ENCODE data around the gene GTF2E1. TPM values are rescaled to one million over a fixed set of nuclear protein-coding genes. Genes with fewer than 3 reads are reported as not detected.

Gene GTF2E1
- total and polyA plus RNA-seq, 10 of the 15 experiments (the other 5 are each of a cell fraction or from before 2014, with no cell fraction given), result 9.2 to 24.9 (median 16.2) TPM

DNA sequence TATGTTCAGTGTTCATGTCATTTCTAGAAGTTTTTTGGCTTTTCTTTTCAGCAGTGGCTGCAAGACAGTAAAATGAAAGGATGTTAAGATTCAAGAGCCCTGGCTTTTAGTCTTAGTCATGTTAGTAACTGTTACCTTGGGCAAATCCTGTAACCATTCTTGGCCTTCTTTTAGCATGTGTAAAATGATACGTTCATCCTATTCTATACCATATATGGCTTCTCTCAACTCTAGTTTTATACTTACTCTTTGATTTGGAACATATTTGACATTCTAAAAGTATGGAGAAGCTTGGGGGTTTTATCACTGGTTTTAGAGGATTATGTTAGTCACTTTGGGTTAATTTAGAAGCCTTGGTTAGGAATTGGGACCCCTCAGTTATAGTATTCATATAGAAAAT is 20.1 kb downstream of the GTF2E1 start:
- Histone ChIP-seq H3K36me3 (ENCODE audit: control insufficient read depth in 2 of 2, insufficient read depth in 2 of 2, low read length in 1 of 2) (no peaks in the 10 kb centered on the region), H3K79me2 (ENCODE audit: control insufficient read depth, insufficient read depth, low read length) (peaks cover 46% of the 10 kb centered on the region), H3K27ac (ENCODE audit: control insufficient read depth, insufficient read depth) (peak overlapping the region; percentile 15; the same call in 1 of the 2 replicates), H3K4me1 (ENCODE audit: control insufficient read depth, insufficient read depth, low read length) (peaks cover 18% of the 10 kb centered on the region), H3K27me3 (replicated peaks in 1 of 2; ENCODE audit: control insufficient read depth in 2 of 2, insufficient read depth in 2 of 2, low read length in 1 of 2) (no peaks in the 10 kb centered on the region), H4K20me1 (ENCODE audit: control insufficient read depth, insufficient read depth) (no peaks in the 10 kb centered on the region), H2AFZ (ENCODE audit: control insufficient read depth, low read depth, low read length) (no peak overlapping the region), H3K4me3 (no peak overlapping the region), H3K4me2 (ENCODE audit: control insufficient read depth, insufficient read depth) (peak overlapping the region; percentile 9; the same call in 1 of the 2 replicates), H3K9me3 (replicated peaks; ENCODE audit: control insufficient read depth, insufficient read depth, low read length) (no peaks in the 10 kb centered on the region; the same call in 1 of the 3 replicates), H3K9ac (ENCODE audit: control insufficient read depth, insufficient read depth, low read length) (no peak overlapping the region)
- FAIRE-seq, result no peak
- in situ Hi-C loops (cut with MboI) (no loop called here), intact Hi-C loops (cut with micrococcal nuclease; ENCODE audit: unreplicated experiment) (loop anchor here (2.0 kb wide), 1 partner anchor 20 kb away; the partner anchor contains the start of genes GTF2E1 and RABL3)
- TF ChIP-seq SIN3A (IDR thresholded peaks at IDR 0.05; ENCODE audit: low read depth, low read length), result no peak
- no TSS peak for BruUV-seq (replicated peaks)
- CTCF ChIA-PET, result interaction anchor here (0.9 to 3.0 kb wide), 6 partner anchors 9 to 195 kb away, joined by 3 to 14 read pairs (median 3); no protein-coding TSS in a partner anchor
- 52% methylated on average over 1 of the region's 1 CpG for WGBS (ENCODE audit: insufficient coverage, insufficient replicate concordance, low lambda C conversion rate, missing lambda C conversion rate)
- SMC1A ChIA-PET (ENCODE audit: uncharacterized antibody, unreplicated experiment), result interaction anchor here (0.9 to 4.3 kb wide), 6 partner anchors 13 to 166 kb away, joined by 3 to 27 read pairs (median 8); partner anchors contain the start of gene NDUFB4
- RAD21 ChIA-PET (ENCODE audit: unreplicated experiment), result interaction anchor here (0.8 to 6.0 kb wide), 7 partner anchors 8 to 167 kb away, joined by 3 to 30 read pairs (median 4); partner anchors contain the start of genes GTF2E1, NDUFB4 and RABL3
- DNase-seq (ENCODE audit: low read depth, low spot score), result no peak
- peak; percentile 44 for ATAC-seq
- POLR2A ChIA-PET, result interaction anchor here (1.0 to 1.8 kb wide), 3 partner anchors 10 to 165 kb away, joined by 3 to 5 read pairs (median 4); no protein-coding TSS in a partner anchor

DNA sequence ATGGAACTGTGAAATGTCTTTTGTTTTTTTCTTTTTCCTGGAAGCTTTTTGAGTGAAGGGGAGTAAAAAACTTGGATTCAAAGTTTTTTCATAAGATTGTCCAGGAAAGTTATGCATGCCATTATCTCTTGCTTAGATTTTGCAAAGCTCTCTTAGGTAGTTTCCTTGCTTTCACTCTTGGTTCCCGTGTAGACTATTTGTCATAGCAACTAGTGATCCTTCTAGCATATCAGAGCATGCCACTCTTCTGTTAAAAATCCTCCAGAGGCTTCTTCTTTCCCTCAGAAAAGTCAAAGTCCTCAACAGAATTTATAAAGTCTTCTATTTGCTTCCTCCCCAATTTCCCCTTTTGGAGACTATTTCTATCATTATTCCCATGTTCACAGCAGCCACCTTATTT is 21.1 kb downstream of the GTF2E1 start:
- ATAC-seq (peak; percentile 92), FAIRE-seq (peak; percentile 7), DNase-seq (ENCODE audit: low read depth, low spot score) (no peak)
- H3K27me3 ChIP-seq (replicated peaks in 1 of 2; ENCODE audit: control insufficient read depth in 2 of 2, insufficient read depth in 2 of 2, low read length in 1 of 2), result no peaks in the 10 kb centered on the region
- ChIA-PET POLR2A (interaction anchor here (1.2 to 1.8 kb wide), 4 partner anchors 9 to 166 kb away, joined by 3 to 5 read pairs (median 4); no protein-coding TSS in a partner anchor), RAD21 (ENCODE audit: unreplicated experiment) (interaction anchor here (0.8 to 6.0 kb wide), 7 partner anchors 8 to 205 kb away, joined by 3 to 30 read pairs (median 4); partner anchors contain the start of genes GTF2E1, NDUFB4 and RABL3), CTCF (interaction anchor here (0.9 to 3.0 kb wide), 7 partner anchors 8 to 203 kb away, joined by 3 to 14 read pairs (median 4); partner anchors contain the start of gene GTF2E1), SMC1A (ENCODE audit: uncharacterized antibody, unreplicated experiment) (interaction anchor here (0.6 to 4.3 kb wide), 14 partner anchors 10 to 189 kb away, joined by 3 to 27 read pairs (median 4); partner anchors contain the start of gene NDUFB4)
- 7% methylated on average over 1 of the region's 1 CpG for WGBS (ENCODE audit: insufficient coverage, insufficient replicate concordance, low lambda C conversion rate, missing lambda C conversion rate)
- no TSS peak for BruUV-seq (replicated peaks)
- H3K4me1 ChIP-seq (ENCODE audit: control insufficient read depth, insufficient read depth, low read length), result peaks cover 18% of the 10 kb centered on the region
- H3K79me2 ChIP-seq (ENCODE audit: control insufficient read depth, insufficient read depth, low read length), result peaks cover 46% of the 10 kb centered on the region
- intact Hi-C loops (cut with micrococcal nuclease; ENCODE audit: unreplicated experiment), result loop anchor here (2.0 kb wide), 1 partner anchor 21 kb away; the partner anchor contains the start of genes GTF2E1 and RABL3
- peak overlapping the region; percentile 65 for H3K27ac ChIP-seq (ENCODE audit: control insufficient read depth, insufficient read depth)
- H3K4me3 ChIP-seq, result peak overlapping the region; percentile 31; the same call in 1 of the 2 replicates
- peak overlapping the region; percentile 57 for H3K4me2 ChIP-seq (ENCODE audit: control insufficient read depth, insufficient read depth)
- H3K9ac ChIP-seq (ENCODE audit: control insufficient read depth, insufficient read depth, low read length), result no peak overlapping the region
- H4K20me1 ChIP-seq (ENCODE audit: control insufficient read depth, insufficient read depth), result no peaks in the 10 kb centered on the region
- no peak overlapping the region for H2AFZ ChIP-seq (ENCODE audit: control insufficient read depth, low read depth, low read length)
- H3K9me3 ChIP-seq (replicated peaks; ENCODE audit: control insufficient read depth, insufficient read depth, low read length), result no peaks in the 10 kb centered on the region; the same call in 1 of the 3 replicates
- in situ Hi-C loops (cut with MboI), result no loop called here
- no peaks in the 10 kb centered on the region for H3K36me3 ChIP-seq (ENCODE audit: control insufficient read depth in 2 of 2, insufficient read depth in 2 of 2, low read length in 1 of 2)
- TF ChIP-seq SMARCA5 (IDR thresholded peaks at IDR 0.05), result no peak
- TF ChIP-seq, protein P1, sequence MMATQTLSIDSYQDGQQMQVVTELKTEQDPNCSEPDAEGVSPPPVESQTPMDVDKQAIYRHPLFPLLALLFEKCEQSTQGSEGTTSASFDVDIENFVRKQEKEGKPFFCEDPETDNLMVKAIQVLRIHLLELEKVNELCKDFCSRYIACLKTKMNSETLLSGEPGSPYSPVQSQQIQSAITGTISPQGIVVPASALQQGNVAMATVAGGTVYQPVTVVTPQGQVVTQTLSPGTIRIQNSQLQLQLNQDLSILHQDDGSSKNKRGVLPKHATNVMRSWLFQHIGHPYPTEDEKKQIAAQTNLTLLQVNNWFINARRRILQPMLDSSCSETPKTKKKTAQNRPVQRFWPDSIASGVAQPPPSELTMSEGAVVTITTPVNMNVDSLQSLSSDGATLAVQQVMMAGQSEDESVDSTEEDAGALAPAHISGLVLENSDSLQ (IDR thresholded peaks at IDR 0.05), result peak; percentile 79
- TF ChIP-seq TCF7 (IDR thresholded peaks at IDR 0.05; ENCODE audit: borderline replicate concordance), result no peak
- TF ChIP-seq RUNX3 (IDR thresholded peaks at IDR 0.05; ENCODE audit: low read length), result no peak
- TF ChIP-seq CREM (IDR thresholded peaks at IDR 0.05; ENCODE audit: low read depth), result peak; percentile 68; the same call in 1 of the 2 replicates
- no peak for TF ChIP-seq NR2F1 (conservative IDR thresholded peaks at IDR 0.05)
- no peak for TF ChIP-seq CBFB (IDR thresholded peaks at IDR 0.05; ENCODE audit: low read depth)
- no peak for TF ChIP-seq NRF1 (conservative IDR thresholded peaks at IDR 0.05; ENCODE audit: low read depth, low read length)
- TF ChIP-seq, protein P2, sequence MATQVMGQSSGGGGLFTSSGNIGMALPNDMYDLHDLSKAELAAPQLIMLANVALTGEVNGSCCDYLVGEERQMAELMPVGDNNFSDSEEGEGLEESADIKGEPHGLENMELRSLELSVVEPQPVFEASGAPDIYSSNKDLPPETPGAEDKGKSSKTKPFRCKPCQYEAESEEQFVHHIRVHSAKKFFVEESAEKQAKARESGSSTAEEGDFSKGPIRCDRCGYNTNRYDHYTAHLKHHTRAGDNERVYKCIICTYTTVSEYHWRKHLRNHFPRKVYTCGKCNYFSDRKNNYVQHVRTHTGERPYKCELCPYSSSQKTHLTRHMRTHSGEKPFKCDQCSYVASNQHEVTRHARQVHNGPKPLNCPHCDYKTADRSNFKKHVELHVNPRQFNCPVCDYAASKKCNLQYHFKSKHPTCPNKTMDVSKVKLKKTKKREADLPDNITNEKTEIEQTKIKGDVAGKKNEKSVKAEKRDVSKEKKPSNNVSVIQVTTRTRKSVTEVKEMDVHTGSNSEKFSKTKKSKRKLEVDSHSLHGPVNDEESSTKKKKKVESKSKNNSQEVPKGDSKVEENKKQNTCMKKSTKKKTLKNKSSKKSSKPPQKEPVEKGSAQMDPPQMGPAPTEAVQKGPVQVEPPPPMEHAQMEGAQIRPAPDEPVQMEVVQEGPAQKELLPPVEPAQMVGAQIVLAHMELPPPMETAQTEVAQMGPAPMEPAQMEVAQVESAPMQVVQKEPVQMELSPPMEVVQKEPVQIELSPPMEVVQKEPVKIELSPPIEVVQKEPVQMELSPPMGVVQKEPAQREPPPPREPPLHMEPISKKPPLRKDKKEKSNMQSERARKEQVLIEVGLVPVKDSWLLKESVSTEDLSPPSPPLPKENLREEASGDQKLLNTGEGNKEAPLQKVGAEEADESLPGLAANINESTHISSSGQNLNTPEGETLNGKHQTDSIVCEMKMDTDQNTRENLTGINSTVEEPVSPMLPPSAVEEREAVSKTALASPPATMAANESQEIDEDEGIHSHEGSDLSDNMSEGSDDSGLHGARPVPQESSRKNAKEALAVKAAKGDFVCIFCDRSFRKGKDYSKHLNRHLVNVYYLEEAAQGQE (IDR thresholded peaks at IDR 0.05; ENCODE audit: low read depth, low read length), result no peak
